ENCODE measurements around the gene SCYL3. TPM values are rescaled to one million over a fixed set of nuclear protein-coding genes. Genes with fewer than 3 reads are reported as not detected.
A peak's percentile ranks its signal among the peaks of the same experiment; 100 is the strongest.
"Not testable (repeated sequence)": the region's sequence is repeated elsewhere in the genome, so short reads cannot be mapped to it uniquely, and the experiment has no call there.

The SCYL3 gene
- 4.1 TPM for total RNA-seq

- peaks cover 35% of the 10 kb centered on the region for H3K4me1 ChIP-seq (ENCODE audit: insufficient read depth, low read length)
- H3K9me3 ChIP-seq (ENCODE audit: low read depth, low read length) = no peaks in the 10 kb centered on the region
- H3K4me3 ChIP-seq (ENCODE audit: low read length) = peak within 1 kb of the TSS; percentile 76
- peaks cover 8% of the 10 kb centered on the region for H3K27me3 ChIP-seq (ENCODE audit: insufficient read depth, low read length)
Measured at GRCh38 chr1:169893645-169894423, at the start of gene SCYL3. Gene SCYL3, minus strand, starts transcription at chr1:169893896. Its CDS starts 5,056 bp downstream, at chr1:169888840.

GRCh38 chr1:169941982-169942830, 48.5 kb upstream of the SCYL3 start:
- Histone ChIP-seq H3K4me1 (ENCODE audit: insufficient read depth, low read length) (no peaks in the 10 kb centered on the region), H3K27me3 (ENCODE audit: insufficient read depth, low read length) (no peaks in the 10 kb centered on the region), H3K9me3 (ENCODE audit: low read depth, low read length) (no peaks in the 10 kb centered on the region), H3K4me3 (ENCODE audit: low read length) (no peak overlapping the region)

GRCh38 chr1:169933984-169934725, 40.5 kb upstream of the SCYL3 start:
- no peaks in the 10 kb centered on the region for H3K4me1 ChIP-seq (ENCODE audit: insufficient read depth, low read length)
- no peaks in the 10 kb centered on the region for H3K27me3 ChIP-seq (ENCODE audit: insufficient read depth, low read length)
- H3K4me3 ChIP-seq (ENCODE audit: low read length) = no peak overlapping the region
- H3K9me3 ChIP-seq (ENCODE audit: low read depth, low read length) = no peaks in the 10 kb centered on the region

GRCh38 chr1:169931795-169932231, 38.1 kb upstream of the SCYL3 start:
- Histone ChIP-seq H3K4me3 (ENCODE audit: low read length) (no peak overlapping the region), H3K9me3 (ENCODE audit: low read depth, low read length) (no peaks in the 10 kb centered on the region), H3K4me1 (ENCODE audit: insufficient read depth, low read length) (no peaks in the 10 kb centered on the region), H3K27me3 (ENCODE audit: insufficient read depth, low read length) (no peaks in the 10 kb centered on the region)

- Histone ChIP-seq H3K27me3 (ENCODE audit: insufficient read depth, low read length) (no peaks in the 10 kb centered on the region), H3K4me3 (ENCODE audit: low read length) (no peak overlapping the region), H3K9me3 (ENCODE audit: low read depth, low read length) (no peaks in the 10 kb centered on the region), H3K4me1 (ENCODE audit: insufficient read depth, low read length) (no peaks in the 10 kb centered on the region)
Measured at GRCh38 chr1:169929210-169929526, 35.5 kb upstream of the SCYL3 start.

GRCh38 chr1:169928438-169929209, 34.9 kb upstream of the SCYL3 start:
- Histone ChIP-seq H3K9me3 (ENCODE audit: low read depth, low read length) (no peaks in the 10 kb centered on the region), H3K4me3 (ENCODE audit: low read length) (no peak overlapping the region), H3K4me1 (ENCODE audit: insufficient read depth, low read length) (no peaks in the 10 kb centered on the region), H3K27me3 (ENCODE audit: insufficient read depth, low read length) (no peaks in the 10 kb centered on the region)

- Histone ChIP-seq H3K4me3 (ENCODE audit: low read length) (no peak overlapping the region), H3K4me1 (ENCODE audit: insufficient read depth, low read length) (no peaks in the 10 kb centered on the region), H3K9me3 (ENCODE audit: low read depth, low read length) (no peaks in the 10 kb centered on the region), H3K27me3 (ENCODE audit: insufficient read depth, low read length) (no peaks in the 10 kb centered on the region)
Measured at GRCh38 chr1:169925505-169926482, 32.1 kb upstream of the SCYL3 start.

- no peaks in the 10 kb centered on the region for H3K27me3 ChIP-seq (ENCODE audit: insufficient read depth, low read length)
- H3K4me1 ChIP-seq (ENCODE audit: insufficient read depth, low read length) = no peaks in the 10 kb centered on the region
- H3K9me3 ChIP-seq (ENCODE audit: low read depth, low read length) = no peaks in the 10 kb centered on the region
- H3K4me3 ChIP-seq (ENCODE audit: low read length) = no peak overlapping the region
Measured at GRCh38 chr1:169924829-169925228, 31.1 kb upstream of the SCYL3 start.

- H3K27me3 ChIP-seq (ENCODE audit: insufficient read depth, low read length) = no peaks in the 10 kb centered on the region
- H3K4me3 ChIP-seq (ENCODE audit: low read length) = no peak overlapping the region
- H3K4me1 ChIP-seq (ENCODE audit: insufficient read depth, low read length) = no peaks in the 10 kb centered on the region
- H3K9me3 ChIP-seq (ENCODE audit: low read depth, low read length) = no peaks in the 10 kb centered on the region
Measured at GRCh38 chr1:169924063-169924462, 30.4 kb upstream of the SCYL3 start.

- H3K4me1 ChIP-seq (ENCODE audit: insufficient read depth, low read length) = no peaks in the 10 kb centered on the region
- H3K27me3 ChIP-seq (ENCODE audit: insufficient read depth, low read length) = no peaks in the 10 kb centered on the region
- H3K9me3 ChIP-seq (ENCODE audit: low read depth, low read length) = no peaks in the 10 kb centered on the region
- no peak overlapping the region for H3K4me3 ChIP-seq (ENCODE audit: low read length)
Measured at GRCh38 chr1:169921080-169921479, 27.4 kb upstream of the SCYL3 start.

GRCh38 chr1:169918927-169919326, 25.2 kb upstream of the SCYL3 start:
- H3K4me3 ChIP-seq (ENCODE audit: low read length) = no peak overlapping the region
- H3K9me3 ChIP-seq (ENCODE audit: low read depth, low read length) = no peaks in the 10 kb centered on the region
- no peaks in the 10 kb centered on the region for H3K27me3 ChIP-seq (ENCODE audit: insufficient read depth, low read length)
- no peaks in the 10 kb centered on the region for H3K4me1 ChIP-seq (ENCODE audit: insufficient read depth, low read length)

GRCh38 chr1:169918220-169918619, 24.5 kb upstream of the SCYL3 start:
- not testable (repeated sequence) for H3K4me1 ChIP-seq (ENCODE audit: insufficient read depth, low read length); H3K9me3 ChIP-seq (ENCODE audit: low read depth, low read length); H3K27me3 ChIP-seq (ENCODE audit: insufficient read depth, low read length); H3K4me3 ChIP-seq (ENCODE audit: low read length)

- Histone ChIP-seq H3K4me3 (ENCODE audit: low read length) (no peak overlapping the region), H3K9me3 (ENCODE audit: low read depth, low read length) (no peaks in the 10 kb centered on the region), H3K27me3 (ENCODE audit: insufficient read depth, low read length) (no peaks in the 10 kb centered on the region), H3K4me1 (ENCODE audit: insufficient read depth, low read length) (no peaks in the 10 kb centered on the region)
Measured at GRCh38 chr1:169915150-169915549, 21.5 kb upstream of the SCYL3 start.

GRCh38 chr1:169914531-169914930, 20.8 kb upstream of the SCYL3 start:
- Histone ChIP-seq H3K27me3 (ENCODE audit: insufficient read depth, low read length) (no peaks in the 10 kb centered on the region), H3K4me1 (ENCODE audit: insufficient read depth, low read length) (no peaks in the 10 kb centered on the region), H3K9me3 (ENCODE audit: low read depth, low read length) (no peaks in the 10 kb centered on the region), H3K4me3 (ENCODE audit: low read length) (no peak overlapping the region)
